ENCODE measurements around the gene HS3ST2. TPM values are rescaled to one million over a fixed set of nuclear protein-coding genes. Genes with fewer than 3 reads are reported as not detected.

HS3ST2 gene
- total RNA-seq, 1 experiment from 2014 or later, result 0.61 TPM

- TF ChIP-seq ATF6 (CRISPR knock-in tag; IDR thresholded peaks at IDR 0.05), result no peak
- TF ChIP-seq ZNF121 (CRISPR knock-in tag; IDR thresholded peaks at IDR 0.05), result no peak
Observed at GRCh38 chr16:22868593-22869224, 54.7 kb downstream of the HS3ST2 start (continued).

DNA sequence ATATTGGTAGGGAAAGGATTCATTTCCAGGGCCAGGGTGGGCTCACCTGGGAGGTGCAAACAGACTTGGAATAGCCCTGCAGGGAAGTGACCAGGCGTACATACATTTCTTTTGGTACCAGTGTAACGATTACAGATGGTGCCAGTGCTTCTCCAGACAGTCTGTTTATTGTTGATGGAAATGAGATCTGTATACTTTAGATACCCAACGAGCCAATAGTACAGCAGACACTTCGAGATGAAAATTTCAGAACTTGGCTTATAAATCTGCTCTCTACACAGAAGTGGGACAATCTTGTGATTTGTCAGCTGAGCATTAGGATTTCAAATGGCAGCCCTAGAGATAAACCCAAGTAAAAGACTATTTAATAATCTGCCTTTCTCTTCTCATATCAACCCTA, 57.9 kb downstream of the HS3ST2 start:
- no peak overlapping the region for H3K27ac Mint-ChIP-seq
- TF ChIP-seq ATF6 (CRISPR knock-in tag; IDR thresholded peaks at IDR 0.05), result no peak
- no peak for TF ChIP-seq NFATC4 (CRISPR knock-in tag; IDR thresholded peaks at IDR 0.05)
- TF ChIP-seq TP53 (CRISPR knock-in tag; IDR thresholded peaks at IDR 0.05), result no peak
- DNase-seq (ENCODE audit: low spot score) (no peak), ATAC-seq (no peak)
- H3K36me3 Mint-ChIP-seq, result no peaks in the 10 kb centered on the region
- ChIA-PET POLR2A (no interaction called here), CTCF (no interaction called here)
- no peak overlapping the region for H3K4me3 Mint-ChIP-seq
- peaks cover 9% of the 10 kb centered on the region for H3K4me1 Mint-ChIP-seq
- H3K9me3 Mint-ChIP-seq, result peaks cover 4% of the 10 kb centered on the region; the same call in 1 of the 2 replicates
- no peaks in the 10 kb centered on the region for H3K27me3 Mint-ChIP-seq (ENCODE audit: low read depth)

DNA sequence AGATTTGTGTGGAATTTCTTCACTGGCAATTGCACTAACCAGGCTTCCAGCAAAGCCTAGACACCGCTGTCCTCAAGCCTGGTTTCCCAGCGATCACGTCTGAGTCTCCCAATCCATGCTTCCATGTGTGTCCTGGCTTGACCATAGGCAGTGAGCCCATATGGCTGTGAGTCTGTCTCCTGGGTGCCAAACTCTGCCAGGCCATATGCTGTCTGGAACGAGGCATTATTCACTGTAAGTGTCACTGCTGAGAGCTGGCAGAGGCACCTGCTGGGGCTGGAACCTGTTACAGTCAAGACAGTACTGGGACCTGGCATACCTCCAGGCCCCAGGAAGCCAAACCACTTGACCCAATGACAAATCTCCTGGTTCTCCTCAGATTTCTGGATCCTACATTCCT, 60.4 kb downstream of the HS3ST2 start:
- H3K4me1 Mint-ChIP-seq, result peaks cover 3% of the 10 kb centered on the region
- DNase-seq (ENCODE audit: low spot score) (no peak), ATAC-seq (no peak)
- H3K4me3 Mint-ChIP-seq, result no peak overlapping the region
- no peak overlapping the region for H3K27ac Mint-ChIP-seq
- peaks cover 4% of the 10 kb centered on the region; the same call in 1 of the 2 replicates for H3K9me3 Mint-ChIP-seq
- no peaks in the 10 kb centered on the region for H3K27me3 Mint-ChIP-seq (ENCODE audit: low read depth)
- no peaks in the 10 kb centered on the region for H3K36me3 Mint-ChIP-seq
- ChIA-PET CTCF (no interaction called here), POLR2A (no interaction called here)
- TF ChIP-seq USF1 (CRISPR knock-in tag; IDR thresholded peaks at IDR 0.05) (no peak), FOXP4 (CRISPR knock-in tag; IDR thresholded peaks at IDR 0.05) (no peak), STAT6 (CRISPR knock-in tag; conservative IDR thresholded peaks at IDR 0.05; ENCODE audit: low read depth) (no peak), NFE2L1 (CRISPR knock-in tag; IDR thresholded peaks at IDR 0.05) (no peak), ZNF138 (CRISPR knock-in tag; conservative IDR thresholded peaks at IDR 0.05) (no peak), HMGA2 (CRISPR knock-in tag; IDR thresholded peaks at IDR 0.05) (no peak)
- TF ChIP-seq, protein P1, sequence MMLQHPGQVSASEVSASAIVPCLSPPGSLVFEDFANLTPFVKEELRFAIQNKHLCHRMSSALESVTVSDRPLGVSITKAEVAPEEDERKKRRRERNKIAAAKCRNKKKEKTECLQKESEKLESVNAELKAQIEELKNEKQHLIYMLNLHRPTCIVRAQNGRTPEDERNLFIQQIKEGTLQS (CRISPR knock-in tag; conservative IDR thresholded peaks at IDR 0.05), result no peak
- TF ChIP-seq, protein P2, sequence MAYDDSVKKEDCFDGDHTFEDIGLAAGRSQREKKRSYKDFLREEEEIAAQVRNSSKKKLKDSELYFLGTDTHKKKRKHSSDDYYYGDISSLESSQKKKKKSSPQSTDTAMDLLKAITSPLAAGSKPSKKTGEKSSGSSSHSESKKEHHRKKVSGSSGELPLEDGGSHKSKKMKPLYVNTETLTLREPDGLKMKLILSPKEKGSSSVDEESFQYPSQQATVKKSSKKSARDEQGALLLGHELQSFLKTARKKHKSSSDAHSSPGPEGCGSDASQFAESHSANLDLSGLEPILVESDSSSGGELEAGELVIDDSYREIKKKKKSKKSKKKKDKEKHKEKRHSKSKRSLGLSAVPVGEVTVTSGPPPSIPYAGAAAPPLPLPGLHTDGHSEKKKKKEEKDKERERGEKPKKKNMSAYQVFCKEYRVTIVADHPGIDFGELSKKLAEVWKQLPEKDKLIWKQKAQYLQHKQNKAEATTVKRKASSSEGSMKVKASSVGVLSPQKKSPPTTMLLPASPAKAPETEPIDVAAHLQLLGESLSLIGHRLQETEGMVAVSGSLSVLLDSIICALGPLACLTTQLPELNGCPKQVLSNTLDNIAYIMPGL (CRISPR knock-in tag; IDR thresholded peaks at IDR 0.05), result no peak
- TF ChIP-seq, protein P3, sequence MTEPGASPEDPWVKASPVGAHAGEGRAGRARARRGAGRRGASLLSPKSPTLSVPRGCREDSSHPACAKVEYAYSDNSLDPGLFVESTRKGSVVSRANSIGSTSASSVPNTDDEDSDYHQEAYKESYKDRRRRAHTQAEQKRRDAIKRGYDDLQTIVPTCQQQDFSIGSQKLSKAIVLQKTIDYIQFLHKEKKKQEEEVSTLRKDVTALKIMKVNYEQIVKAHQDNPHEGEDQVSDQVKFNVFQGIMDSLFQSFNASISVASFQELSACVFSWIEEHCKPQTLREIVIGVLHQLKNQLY (CRISPR knock-in tag; IDR thresholded peaks at IDR 0.05), result no peak
- TF ChIP-seq, protein P4, sequence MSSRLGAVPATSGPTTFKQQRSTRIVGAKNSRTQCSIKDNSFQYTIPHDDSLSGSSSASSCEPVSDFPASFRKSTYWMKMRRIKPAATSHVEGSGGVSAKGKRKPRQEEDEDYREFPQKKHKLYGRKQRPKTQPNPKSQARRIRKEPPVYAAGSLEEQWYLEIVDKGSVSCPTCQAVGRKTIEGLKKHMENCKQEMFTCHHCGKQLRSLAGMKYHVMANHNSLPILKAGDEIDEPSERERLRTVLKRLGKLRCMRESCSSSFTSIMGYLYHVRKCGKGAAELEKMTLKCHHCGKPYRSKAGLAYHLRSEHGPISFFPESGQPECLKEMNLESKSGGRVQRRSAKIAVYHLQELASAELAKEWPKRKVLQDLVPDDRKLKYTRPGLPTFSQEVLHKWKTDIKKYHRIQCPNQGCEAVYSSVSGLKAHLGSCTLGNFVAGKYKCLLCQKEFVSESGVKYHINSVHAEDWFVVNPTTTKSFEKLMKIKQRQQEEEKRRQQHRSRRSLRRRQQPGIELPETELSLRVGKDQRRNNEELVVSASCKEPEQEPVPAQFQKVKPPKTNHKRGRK (CRISPR knock-in tag; IDR thresholded peaks at IDR 0.05; ENCODE audit: borderline replicate concordance), result no peak
- TF ChIP-seq, protein P5, sequence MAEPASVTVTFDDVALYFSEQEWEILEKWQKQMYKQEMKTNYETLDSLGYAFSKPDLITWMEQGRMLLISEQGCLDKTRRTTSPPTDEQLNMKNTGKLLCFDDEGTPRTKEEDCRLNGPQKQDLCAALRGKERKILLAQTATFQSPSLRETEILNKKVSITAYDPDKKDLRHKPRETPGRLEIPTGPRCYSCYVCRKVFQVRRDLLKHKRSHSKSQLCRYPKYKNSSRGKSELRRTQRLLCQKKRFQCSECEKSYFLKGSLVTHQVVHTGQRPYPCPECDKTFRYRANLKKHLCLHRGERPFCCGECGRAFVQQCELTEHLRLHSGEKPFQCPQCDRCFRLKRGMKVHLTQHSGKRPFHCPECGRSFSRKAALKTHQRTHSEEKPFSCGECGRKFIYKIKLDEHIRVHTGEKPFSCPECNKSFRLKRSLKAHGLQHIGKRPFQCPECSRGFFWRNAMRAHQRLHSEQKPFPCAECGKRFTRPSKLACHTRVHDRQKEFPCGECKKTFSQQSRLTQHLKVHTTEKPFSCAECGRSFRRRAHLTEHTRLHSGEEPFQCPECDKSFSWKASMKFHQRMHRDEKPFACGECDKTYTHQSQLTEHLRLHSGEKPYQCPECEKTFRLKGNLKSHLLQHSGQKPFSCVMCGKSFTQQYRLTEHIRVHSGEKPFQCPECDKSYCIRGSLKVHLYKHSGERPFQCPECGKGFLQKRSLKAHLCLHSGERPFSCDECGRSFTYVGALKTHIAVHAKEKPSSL (CRISPR knock-in tag; conservative IDR thresholded peaks at IDR 0.05), result no peak
